ENCODE measurements around the gene BAK1.
"Not testable (repeated sequence)": the region's sequence is repeated elsewhere in the genome, so short reads cannot be mapped to it uniquely, and the experiment has no call there.

The BAK1 gene

DNA sequence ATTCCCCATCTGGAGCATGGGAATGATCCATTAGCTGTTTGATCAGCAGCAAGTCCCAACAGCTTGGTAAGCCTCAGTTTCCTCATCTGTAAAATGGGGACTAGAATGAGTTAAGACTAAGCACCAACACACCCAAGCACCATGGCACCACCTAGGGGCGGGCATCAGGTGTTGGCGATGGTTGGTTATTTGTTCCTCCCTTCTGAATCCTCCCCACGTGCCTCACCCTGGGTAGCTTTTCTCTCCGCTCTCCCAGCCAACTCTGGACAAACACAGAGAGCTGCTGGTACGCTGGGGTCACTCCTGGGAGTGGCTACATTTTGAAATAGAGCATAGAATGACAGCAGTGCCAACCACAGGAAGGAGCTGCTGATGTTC lies 27.7 kb upstream of the BAK1 start:
- no peak for DNase-seq (ENCODE audit: low read depth, low spot score)

DNA sequence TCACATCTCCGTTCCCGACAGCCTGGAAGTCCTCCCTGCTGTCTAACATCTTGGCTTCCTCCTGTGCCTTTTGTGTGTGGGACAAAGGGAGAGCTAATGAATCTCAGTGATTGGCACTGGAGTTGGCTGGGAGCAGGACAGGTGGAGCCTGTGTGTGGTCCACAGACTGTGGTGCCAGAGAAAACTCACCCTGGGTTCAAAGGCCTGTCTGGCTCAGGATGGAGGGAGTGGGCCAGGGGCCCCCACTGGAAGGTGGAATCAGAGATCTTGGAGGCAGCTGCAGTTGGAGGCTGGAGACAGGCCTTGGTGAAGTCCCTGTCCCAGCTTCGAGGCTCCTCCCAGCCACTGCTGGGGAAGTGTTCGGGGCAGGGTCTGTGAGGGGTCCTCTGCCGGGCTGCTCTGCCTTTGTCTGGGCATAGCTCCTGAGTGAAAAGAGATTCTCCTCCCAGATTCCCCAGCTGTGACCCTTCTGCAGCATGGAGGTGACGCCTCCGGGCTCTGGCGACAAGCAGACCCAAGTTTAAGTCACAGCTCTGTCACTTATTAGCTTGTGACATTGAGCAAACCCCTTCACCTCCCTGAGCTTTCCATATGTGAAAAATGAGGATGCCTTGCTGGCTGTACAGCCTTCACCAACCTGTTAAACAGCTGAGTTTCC lies 27.2 kb upstream of the BAK1 start:
- peak; percentile 64 for DNase-seq (ENCODE audit: low read depth, low spot score)

DNA sequence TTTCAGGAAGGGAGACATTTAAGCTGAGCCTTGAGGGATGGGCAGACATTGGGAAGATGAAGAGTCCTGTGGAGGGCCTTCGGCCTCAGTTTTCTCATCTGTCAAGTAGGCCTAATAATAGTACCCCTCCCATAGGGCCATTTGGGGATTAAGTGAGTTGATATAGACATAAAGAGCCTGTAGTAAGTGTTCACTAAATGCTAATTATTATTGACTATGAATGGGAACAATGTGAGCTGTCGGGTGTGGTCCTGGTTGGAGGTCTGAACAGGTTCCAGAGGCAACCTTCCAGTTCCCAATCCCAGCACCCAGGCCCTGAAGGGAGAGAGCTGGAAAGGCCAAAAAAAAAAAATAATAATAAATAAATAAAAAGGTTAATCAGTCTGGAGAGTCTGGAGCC lies 26.6 kb upstream of the BAK1 start:
- DNase-seq (ENCODE audit: low read depth, low spot score), result no peak

DNA sequence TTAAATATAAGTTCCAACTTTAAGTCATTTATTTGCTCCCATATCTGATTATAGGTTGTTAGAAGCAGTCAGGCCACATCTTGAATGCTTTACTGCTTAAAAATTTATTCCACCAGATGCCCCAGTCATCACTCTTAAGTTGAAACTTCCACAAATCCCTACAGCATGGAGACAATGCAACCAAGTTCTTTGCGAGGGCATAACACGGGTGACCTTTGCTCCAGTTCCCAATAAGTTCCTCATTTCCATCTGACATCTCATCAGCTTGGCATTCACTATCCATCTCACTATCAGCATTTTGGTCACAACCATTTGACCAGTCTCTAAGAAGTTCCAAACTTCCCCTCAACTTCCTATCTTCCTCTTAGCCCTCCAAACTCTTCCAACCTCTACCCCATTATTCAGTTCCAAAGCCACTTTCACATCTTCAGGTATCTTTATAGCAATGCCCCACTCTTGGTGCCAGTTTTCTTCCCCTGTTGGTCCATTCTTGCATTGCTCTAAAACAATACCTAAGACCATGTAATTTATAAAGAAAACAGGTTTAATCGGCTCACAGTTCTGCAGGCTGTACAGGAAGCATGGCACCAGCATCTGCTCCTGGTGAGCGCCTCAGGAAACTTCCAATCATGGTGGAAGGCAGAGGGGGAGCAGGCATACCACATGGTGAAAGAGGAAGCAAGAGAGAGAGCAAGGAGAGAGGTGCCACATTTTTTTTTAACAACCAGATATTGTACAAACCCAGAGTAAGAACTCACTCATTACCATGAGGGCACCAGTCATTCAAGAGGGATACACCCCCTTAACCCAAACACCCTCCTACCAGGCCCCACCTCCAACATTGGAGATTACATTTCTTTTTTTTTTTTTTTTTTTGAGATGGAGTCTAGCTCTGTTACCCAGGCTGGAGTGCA lies 25.1 kb upstream of the BAK1 start:
- no peak for DNase-seq (ENCODE audit: low read depth, low spot score)

DNA sequence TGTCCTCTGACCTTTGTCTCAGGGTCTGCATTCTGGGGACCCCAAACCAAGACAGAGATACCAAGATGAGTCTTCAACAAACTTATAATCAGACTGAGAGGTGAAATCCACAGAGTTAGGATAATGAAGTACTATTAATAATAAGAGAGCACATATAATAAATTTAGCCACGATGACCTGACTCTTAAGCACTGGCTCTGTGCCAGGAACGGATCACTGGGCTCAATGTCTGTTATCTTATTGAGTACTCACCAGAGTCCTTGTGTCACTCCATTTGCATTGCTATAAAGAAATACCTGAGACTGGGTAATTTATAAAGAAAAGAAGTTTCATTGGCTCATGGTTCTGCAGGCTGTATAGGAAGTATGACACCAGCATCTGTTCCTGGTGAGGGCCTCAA lies 22.1 kb upstream of the BAK1 start:
- no peak for DNase-seq (ENCODE audit: low read depth, low spot score)

DNA sequence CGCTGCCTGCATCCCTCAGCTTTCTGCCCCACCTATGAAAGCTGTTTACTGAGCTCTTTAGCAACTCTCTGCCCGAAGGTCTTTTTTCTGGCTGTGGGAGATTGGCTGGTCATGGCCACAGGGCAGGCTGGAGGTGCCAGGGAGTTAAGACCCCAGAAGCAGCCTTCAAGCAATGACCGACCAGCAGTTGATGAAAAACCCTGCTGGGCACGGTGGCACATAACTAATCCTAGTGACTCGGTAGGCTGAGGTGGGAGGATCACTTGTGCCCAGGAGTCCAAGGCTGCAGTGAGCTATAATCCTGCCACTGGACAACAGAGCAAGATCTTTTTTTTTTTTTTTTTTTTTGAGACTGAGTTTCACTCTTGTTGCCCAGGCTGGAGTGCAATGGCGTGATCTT lies 20.7 kb upstream of the BAK1 start:
- no peak for DNase-seq (ENCODE audit: low read depth, low spot score)

DNA sequence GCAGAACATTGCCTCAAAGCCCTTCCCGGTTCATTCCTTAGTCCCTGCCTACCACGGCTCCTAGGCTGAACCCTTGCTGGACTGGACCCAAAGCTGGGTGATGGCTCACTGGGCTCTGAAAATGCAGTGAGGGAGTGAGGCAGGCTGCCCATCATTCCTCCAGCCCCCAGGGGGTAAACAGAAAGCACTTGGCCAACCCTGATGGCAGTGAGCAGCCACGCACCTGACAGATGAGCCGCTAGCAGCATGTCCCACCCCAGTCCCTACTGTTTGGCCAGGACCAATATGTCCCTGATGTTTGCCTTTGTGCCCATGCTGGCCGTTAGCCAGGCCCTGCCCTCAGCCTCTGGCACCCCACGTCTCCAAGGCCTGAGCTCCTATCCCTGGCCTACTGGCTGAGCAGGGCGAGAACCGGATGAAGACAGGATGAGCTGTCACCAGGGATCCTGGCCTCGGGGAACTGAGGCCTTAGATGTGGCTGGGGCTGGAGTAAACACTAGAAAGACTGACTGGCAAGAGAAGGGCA lies 19.4 kb upstream of the BAK1 start:
- DNase-seq (ENCODE audit: low read depth, low spot score), result no peak

DNA sequence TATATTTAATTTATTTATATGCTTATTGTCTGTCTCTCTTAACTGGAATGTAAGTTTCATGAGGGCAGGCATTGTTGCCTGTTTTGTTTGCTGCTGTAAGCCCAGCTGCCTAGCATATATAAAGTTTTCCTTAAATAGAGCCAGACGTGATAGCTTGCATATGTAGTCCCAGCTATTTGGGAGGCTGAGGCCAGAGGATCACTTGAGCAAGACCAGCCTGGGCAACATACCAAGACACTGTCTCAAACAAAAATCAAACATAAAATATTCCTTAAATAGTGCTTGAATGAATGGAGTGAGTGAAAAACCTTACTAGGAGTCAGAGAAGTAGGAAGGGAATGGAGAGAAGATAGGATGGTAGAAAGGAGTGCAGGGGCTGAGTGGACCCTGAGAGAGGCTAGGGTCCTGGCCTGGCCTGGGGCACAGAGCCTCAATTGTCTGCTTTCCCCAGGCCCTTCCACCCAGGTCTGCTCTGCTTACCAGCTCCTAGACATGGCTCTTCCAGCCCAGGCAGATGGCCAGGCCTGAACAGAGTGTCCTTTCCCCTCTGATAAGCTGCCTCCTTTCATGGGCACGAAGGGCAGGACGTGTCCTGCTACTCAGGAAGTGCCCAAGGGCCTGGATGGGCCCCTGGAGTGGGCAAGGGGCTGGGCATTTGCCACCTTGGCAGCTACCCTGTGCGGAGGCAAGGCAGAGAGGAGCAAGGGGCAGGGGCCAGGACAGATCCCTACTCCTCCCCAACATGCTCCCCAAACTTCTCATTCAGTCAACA lies 17.7 kb upstream of the BAK1 start:
- no peak for DNase-seq (ENCODE audit: low read depth, low spot score)

DNA sequence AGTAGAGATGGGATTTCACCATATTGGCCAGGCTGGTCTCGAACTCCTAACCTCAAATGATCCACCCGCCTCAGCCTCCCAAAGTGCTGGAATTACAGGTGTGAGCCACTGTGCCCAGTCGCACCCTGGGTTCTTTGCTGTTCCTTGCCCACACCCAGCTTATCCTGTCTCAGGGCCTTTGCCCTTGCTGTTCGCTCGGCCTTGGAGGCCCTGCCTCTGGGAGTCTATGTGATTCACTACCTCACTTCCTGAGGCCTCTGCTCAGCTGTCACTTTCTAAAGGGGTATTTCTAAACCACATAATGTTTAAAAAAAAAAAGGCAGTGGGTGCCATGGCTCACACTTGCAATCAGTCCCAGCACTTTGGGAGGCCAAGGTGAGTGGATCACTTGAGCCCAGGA lies 16.8 kb upstream of the BAK1 start:
- DNase-seq (ENCODE audit: low read depth, low spot score), result not testable (repeated sequence)

DNA sequence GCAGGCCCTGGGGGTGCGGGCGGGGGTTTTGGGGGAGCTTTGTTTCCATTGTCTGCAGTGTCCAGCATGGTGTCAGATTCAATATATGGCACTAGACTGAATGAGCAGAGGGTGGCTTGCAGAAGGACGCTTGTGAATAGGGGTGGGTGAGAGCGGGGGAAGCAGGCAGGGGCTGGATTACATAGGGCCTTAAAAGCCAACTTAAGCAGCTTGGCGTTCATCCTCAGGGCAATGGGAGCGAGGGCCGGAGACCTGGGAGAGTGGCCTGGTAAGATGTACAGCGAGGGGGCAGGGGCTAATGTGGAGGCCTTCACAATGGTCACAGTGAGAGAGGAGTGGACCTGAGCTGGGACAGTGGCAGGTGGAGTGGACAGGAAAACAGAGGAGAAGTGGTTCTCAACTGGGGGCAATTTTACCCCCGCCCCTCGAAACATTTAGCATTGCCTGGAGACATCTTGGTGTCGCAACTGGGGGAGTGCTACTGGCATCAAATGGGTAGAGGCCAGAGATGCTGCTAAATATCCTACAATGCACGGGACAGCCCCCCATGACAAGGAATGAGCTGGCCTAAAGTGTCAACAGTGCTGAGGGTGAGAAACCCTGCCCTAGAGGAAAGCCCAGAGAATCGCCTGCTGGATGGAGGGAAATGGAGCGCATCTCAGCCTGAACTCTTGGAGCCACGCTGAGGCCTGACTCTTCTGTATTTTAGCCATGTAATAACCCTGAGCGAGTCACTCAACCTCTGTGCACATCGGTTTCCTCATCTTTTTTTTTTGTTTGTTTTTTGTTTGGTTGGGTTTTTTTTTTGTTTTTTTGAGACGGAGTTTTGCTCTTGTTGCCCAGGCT lies 15.1 kb upstream of the BAK1 start:
- DNase-seq (ENCODE audit: low read depth, low spot score), result no peak

DNA sequence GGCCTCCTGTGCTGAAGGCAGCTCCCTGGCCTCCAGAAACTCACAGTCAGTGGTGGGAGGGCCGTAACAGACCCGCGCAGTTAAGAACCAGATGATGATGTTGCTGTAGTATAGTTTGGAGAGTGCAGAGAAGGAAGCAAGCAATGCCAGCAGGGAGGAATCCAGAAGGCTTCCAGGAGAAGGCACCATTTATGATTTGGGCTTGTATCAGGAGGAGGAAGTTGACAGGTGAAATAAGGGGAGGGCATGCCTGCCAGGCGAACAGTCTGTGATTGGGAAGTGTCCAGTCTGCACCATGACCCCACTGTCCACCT lies 13.3 kb upstream of the BAK1 start:
- no peak for DNase-seq (ENCODE audit: low read depth, low spot score)

DNA sequence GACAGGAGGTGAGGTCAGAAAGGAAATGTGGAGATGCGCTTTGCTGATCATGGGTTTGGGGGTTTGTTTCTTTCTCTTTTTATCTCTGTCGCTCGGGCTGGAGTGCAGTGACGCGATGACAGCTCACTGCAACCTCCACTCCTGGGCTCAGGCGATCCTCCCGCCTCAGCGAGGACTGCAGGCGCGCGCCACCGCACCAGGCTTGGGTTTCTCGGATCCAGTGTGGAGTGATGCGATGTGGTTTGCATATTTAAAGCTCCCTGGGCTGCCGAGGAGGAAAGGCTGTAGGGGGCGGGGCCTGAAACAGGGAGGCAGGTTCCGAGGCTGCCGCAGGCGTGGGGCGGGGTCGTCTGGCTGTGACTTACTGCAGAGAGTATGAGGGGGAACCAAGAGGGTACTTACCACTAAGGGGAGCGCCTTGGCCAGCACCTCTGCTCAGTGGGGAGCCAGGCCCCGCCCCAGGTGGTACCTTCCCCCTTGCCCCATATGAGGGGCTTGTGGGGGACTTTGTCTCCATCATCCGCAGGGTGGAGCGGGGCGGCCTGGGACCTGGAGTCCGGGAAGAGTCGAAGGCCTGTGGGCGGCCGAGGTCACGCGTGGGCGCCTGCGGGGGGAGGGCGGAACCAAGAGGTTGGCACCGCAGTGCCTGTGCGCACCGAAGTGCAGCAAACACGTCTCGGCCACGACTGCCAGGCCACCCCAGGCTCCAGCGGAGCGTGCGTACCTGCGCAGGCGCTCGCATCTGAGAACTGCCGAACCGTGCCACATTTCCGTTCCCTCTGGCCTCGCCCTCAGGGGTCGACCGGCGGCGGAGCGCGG lies 12.7 kb upstream of the BAK1 start:
- DNase-seq (ENCODE audit: low read depth, low spot score), result peak; percentile 91

DNA sequence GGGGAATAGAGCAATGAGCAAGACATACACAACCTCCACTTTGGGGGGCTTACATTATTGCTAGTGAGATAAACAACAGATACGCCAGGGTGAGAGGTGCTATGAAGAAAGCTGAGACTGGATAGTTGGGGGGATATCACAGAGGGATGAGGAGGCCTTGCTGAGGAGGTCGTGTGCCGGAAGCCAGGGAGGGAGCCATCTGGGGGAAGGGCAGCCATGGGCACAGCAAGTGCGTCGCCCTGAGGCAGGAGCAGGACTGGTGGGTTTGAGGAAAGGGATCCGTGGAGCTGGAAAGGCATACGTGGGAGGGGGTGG lies 12.2 kb upstream of the BAK1 start:
- no peak for DNase-seq (ENCODE audit: low read depth, low spot score)

DNA sequence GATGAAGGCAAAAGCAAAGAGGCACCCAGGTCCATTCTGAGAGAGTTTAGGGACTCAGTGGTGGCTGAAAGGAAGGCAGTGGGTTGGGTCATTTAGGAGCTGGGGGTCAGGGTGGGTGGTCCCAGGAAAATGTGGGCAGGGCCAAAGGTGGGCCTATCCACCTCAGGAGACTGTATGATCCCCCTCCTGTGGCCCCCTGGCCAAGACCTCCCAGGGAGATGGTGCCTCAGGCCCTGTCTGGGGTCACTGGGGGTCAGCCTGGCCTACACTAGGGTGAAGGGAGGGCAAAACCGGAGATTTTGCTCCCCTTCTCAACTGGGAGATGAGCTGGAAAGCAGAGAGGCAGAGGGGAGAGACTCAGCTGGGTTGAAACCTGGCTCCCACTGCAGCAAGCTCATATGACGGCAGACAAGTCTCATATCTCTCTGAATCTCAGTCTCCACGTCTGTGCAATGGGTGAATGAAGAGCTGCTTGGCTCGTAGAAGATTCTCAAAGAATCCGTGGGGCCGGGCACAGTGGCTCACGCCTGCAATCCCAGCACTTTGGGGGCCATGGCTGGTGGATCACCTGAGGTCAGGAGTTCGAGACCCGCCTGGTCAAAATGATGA lies 11.5 kb upstream of the BAK1 start:
- DNase-seq (ENCODE audit: low read depth, low spot score), result no peak

DNA sequence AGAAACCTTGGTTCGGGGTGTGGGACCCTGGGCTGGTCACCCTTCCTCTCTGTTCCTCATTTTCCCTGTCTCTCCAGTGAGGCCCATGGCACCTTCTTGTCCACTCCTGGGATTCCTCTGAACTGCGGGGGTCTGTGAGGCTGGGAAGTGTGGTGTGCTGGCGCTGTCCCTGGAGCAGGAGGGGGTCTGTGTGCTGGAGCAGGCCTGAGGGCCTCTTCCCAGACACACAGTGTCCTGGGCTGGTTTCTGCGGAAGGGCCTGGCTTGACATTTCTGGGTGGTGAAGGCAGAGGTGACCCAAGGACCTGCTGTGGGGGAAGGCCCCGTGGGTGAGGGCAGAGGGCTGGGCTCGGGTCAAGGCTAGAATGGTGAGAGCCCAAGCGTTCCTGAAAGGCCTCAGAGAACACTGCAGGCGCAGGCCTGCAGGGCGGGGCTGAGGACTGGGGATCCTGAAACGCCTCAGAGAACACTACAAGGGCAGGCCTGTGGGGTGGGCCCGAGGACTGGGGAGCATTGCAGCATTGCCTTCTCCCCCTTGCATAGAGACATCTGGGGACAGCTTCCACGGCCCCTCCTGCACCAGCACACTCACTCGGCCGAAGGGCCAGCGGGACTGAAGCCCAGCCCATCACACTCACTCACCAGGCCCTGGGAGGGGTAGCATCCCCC lies 10.6 kb upstream of the BAK1 start:
- DNase-seq (ENCODE audit: low read depth, low spot score), result peak; percentile 67

DNA sequence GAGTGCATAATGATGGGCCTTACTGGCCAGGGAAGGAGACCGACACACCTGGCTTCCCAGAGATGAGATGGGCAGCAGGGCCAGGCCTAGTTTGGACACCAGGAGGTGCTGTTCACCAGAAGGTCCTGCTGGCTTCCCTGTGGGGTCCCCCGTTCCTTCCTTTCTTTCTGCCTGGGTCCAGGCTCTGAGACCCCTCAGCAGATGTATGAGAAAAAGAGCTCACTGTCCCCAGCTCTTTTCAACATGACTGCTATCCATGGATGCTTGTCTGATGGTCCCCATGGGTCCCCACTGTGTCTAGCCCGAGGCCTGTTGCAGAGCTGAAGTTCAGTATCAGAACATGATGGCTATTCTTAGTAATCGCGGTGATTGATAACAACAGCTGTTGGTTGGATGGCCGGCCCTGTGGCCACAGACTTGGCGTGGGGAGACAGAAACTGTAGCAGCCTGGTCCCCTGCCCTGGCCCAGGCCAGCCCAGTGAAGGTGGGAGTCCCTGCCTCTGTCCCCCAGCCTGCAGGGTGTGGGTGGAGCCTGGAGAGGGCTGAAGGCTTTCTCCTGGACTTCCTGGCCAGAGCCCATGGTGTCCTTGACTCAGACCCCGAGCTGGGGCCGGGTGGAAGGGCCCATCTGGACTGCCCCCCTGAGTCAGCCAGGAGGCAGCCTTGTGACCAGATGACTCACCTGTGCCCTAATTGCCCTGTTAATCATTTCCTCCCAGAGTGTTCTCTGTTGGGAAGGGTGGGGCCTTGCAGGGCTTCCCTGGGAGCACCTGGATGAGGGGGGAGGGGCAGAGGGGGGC lies 9.9 kb upstream of the BAK1 start:
- DNase-seq (ENCODE audit: low read depth, low spot score), result peak; percentile 82

DNA sequence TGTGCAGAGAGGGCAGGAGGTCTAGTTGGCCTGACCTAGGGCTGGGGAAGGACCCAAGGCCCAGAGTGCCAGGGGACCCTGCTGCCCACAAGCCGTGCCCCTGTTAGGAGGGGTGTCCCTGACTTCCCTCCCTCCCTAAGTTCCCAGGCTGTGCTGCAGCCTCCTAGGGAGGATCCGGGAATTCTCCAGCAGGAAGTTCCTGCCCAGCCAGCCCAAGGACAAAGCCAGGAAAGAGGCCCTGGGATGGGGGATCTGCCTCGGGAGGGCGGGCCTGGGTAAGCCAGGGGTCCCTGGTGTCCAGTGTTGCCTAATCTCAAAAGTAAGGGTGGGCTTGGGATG lies 9.3 kb upstream of the BAK1 start:
- DNase-seq (ENCODE audit: low read depth, low spot score), result no peak

DNA sequence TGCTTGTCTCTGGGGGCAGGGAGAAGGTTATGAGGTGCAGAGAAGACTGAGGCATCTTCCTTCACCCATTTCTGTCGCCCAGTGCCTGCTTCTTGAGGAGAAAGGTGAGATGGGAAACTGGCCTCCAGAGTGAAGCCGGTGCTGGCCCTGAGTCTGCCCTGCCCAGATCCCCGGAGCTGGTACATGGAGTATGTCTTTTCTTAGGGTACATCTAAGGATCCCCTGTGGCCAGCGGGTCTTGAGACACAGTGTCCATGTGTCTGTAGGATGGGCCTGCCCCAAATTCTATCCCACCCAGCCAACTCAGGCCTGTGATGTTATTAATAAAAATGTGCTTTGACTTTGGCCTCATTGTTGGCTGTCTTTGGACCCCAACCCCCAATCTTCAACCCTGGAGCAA lies 8.8 kb upstream of the BAK1 start:
- DNase-seq (ENCODE audit: low read depth, low spot score), result no peak

DNA sequence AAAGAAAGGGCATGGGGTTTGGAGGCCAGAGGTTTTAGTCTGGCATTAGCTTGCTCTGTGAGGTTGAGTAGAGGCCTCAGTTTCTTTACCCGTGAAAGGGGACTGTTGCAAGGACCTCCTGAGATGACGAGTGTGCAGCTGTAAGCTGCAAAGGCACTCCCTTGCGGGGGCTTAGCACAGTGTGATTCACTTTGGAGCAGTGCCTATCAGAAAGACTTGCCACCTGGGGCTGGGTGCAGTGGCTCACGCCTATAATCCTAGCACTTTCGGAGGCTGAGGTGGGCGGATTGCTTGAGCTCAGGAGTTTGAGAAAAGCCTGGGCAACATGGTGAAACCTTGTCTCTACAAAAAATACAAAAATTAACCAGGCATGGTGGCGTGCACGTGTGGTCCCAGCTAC lies 7.5 kb upstream of the BAK1 start:
- no peak for DNase-seq (ENCODE audit: low read depth, low spot score)
